Memory B cell (primary cell): ENCODE results near the gene AP1S3.
A peak's percentile ranks its signal among the peaks of the same experiment; 100 is the strongest.
"Not testable (repeated sequence)": the region's sequence is repeated elsewhere in the genome, so short reads cannot be mapped to it uniquely, and the experiment has no call there.

Experiments
- ATAC-seq: fragments of 150-1000 bp; cut with Tn5 transposase; 2 replicates; pipeline ENCODE4 v1.10.0; 2021; ENCODE audit warnings: low read depth, mild to moderate bottlenecking, moderate library complexity
- DNase-seq, 2 donors: peaks; one replicate each; pipeline ENCODE4 v3.0.0; 2022; ENCODE audit warnings: low spot score in 2 of 2
- H3K27ac Mint-ChIP-seq: one replicate; pipeline ENCODE4 v1.8.0; 2022; ENCODE audit warnings: mild to moderate bottlenecking, moderate library complexity, mixed read lengths
- H3K27me3 Mint-ChIP-seq: one replicate; pipeline ENCODE4 v1.8.0; 2022; ENCODE audit warnings: mixed read lengths
- H3K36me3 Mint-ChIP-seq: one replicate; pipeline ENCODE4 v1.8.0; 2022; ENCODE audit warnings: mild to moderate bottlenecking, mixed read lengths
- H3K4me1 Mint-ChIP-seq: one replicate; pipeline ENCODE4 v1.8.0; 2022; ENCODE audit warnings: mixed read lengths
- H3K4me3 Mint-ChIP-seq: one replicate; pipeline ENCODE4 v1.8.0; 2022; ENCODE audit warnings: mild to moderate bottlenecking, moderate library complexity, mixed read lengths
- H3K9me3 Mint-ChIP-seq: one replicate; pipeline ENCODE4 v1.8.0; 2022; ENCODE audit warnings: mixed read lengths

Gene AP1S3

DNA sequence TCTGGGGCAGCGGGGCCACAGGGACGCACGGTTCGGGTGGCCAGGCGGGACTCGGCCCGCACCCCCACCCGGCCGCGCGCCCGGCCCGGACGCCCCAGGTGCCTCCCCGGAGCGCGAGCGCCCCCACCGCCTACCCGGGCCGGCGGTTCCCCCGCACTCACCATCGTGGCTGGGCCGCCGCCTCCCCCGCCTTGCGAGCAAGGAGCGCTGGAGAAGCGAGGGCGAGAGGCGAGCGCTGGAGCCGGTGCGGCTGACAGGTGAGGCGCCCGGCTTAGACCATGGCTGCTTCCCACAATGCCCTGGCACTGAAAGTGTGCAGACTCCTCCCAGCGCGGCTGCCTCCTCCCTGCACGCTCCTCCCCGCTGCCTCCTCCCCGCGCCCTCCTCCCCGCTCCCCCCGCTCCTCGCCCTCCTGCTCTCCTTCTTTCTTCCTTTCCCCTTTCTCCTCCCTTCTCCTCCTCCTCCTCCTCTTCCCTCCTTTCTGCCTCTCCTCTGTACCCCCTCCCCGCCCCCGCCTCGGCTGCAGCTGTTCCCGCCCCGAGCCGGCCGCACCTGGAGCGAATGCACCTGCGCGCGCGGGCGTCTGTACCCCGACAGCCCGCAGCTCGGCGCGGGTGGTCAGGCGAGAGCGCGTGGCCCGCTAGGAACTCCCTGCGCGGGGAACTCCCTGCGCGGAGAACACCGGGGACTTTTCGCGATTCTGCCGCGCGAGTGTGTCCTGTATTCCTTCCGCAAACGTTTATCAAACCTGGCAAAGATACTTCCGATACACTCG is at the start of gene AP1S3:
Gene AP1S3 (minus strand): TSS at position 296 of the 775 bp plus-strand sequence. CDS start 132 bp downstream, at position 164.
- DNase-seq (peak; percentile 85 to 93), ATAC-seq (peak; percentile 63)
- Mint-ChIP-seq H3K27ac (peak within 1 kb of the TSS; percentile 98), H3K9me3 (no peaks in the 10 kb centered on the region), H3K27me3 (no peaks in the 10 kb centered on the region), H3K4me1 (peaks cover 32% of the 10 kb centered on the region), H3K36me3 (peaks cover 6% of the 10 kb centered on the region), H3K4me3 (peak within 1 kb of the TSS; percentile 95)

DNA sequence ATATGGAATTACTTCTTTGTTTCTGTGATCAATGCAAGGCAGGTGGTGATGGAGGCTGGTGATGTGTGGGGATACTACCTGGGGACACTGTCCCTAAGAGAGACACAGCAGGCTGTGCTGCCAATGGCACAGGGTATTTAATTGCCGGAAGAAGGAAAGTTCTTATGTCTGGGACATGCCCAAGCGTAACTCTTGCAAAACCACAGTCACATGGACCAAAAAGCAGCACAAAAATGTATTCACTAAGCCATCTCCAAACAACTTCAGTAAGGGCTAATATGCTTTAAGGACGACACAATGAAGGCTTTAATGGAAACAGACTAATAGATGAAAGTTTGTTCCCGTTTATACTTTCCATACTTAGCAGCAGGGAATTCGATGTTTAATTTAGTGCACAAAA is 49.7 kb upstream of the AP1S3 start:
- H3K9me3 Mint-ChIP-seq, result no peaks in the 10 kb centered on the region
- no peak for DNase-seq
- peak overlapping the region; percentile 18 for H3K27ac Mint-ChIP-seq
- no peak overlapping the region for H3K4me3 Mint-ChIP-seq
- peaks cover 15% of the 10 kb centered on the region for H3K4me1 Mint-ChIP-seq
- H3K27me3 Mint-ChIP-seq, result no peaks in the 10 kb centered on the region
- H3K36me3 Mint-ChIP-seq, result peaks cover 19% of the 10 kb centered on the region
- ATAC-seq, result no peak

DNA sequence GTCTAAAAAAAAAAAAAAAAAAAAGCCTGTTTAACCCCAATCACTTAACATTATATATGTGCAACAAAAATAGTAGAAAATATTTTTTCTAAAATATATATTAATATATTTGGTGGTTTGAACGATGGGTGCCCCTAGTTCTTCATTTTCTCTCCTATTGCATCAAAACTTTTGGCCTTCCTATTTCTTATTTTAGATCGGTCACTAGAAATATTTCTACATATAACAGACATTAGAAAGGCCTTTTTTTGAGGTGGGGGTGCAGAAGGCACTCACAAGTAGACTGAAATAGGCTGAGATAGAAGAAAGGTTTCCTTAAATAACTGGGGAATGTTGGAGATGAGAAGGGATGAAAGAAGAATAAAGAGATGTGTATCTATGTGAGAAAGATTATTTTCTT is 49.3 kb upstream of the AP1S3 start:
- H3K4me3 Mint-ChIP-seq, result no peak overlapping the region
- peaks cover 16% of the 10 kb centered on the region for H3K4me1 Mint-ChIP-seq
- peak overlapping the region; percentile 18 for H3K27ac Mint-ChIP-seq
- peaks cover 20% of the 10 kb centered on the region for H3K36me3 Mint-ChIP-seq
- no peak for DNase-seq
- H3K27me3 Mint-ChIP-seq, result no peaks in the 10 kb centered on the region
- no peak for ATAC-seq
- H3K9me3 Mint-ChIP-seq, result no peaks in the 10 kb centered on the region

DNA sequence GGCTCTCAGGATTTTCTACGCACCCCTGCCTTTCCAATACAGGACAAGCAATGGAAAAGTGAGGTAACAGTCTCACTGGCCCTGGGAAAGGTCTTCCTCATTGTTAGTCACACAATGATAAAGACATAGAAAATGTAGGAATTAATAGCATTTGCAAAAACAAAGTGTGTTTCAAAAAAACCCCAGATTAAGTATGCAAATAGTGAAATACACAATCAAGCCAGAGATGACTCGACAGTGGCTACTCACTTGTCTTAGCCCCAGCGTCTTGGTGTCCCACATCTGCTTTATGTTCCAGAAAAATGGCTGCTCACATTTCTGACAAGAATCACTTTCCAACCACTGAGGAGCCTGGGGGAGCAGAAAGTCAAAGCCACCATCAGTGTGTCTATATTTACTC is 47.0 kb upstream of the AP1S3 start:
- peak overlapping the region; percentile 81 for H3K27ac Mint-ChIP-seq
- H3K4me1 Mint-ChIP-seq, result peaks cover 12% of the 10 kb centered on the region
- no peak for DNase-seq
- no peaks in the 10 kb centered on the region for H3K9me3 Mint-ChIP-seq
- no peak overlapping the region for H3K4me3 Mint-ChIP-seq
- peaks cover 28% of the 10 kb centered on the region for H3K36me3 Mint-ChIP-seq
- ATAC-seq, result no peak
- no peaks in the 10 kb centered on the region for H3K27me3 Mint-ChIP-seq

DNA sequence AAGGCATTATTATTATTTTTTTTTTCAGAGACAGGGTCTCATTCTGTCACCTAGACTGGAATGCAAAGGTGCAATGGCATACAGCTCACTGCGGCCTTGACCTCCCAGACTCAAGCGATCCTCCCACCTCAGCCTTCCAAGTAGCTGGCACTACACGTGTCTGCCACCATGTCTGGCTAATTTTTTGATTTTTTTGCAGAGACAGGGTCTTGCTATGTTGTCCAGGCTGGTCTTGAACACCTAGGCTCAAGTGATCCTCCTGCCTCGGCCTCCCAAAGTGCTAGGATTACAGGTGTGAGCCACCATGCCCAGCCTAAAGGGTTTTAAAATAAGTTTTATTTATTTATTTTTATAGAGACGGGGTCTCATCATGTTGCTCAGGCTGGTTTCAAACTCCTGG is 45.3 kb upstream of the AP1S3 start:
- H3K4me3 Mint-ChIP-seq, result no peak overlapping the region

DNA sequence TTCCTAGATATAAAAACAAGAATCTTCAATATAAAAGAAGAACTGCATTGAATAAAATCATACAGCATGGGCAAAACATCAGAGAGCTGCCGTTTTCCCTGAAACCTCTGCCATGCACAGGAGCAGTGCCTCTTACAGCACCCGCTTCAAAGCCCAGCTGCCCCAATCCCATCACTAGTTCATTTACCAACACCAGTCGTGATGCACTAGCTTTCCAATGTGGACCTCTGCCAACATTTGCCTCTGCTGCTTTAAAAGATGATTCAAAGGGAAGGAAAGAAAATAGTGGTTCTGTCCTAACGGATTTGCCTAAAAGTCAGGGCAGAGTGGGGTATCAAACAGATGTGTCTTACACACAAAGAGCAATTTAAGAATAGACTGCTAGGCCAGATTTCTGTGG is 43.4 kb upstream of the AP1S3 start:
- Mint-ChIP-seq H3K27ac (peak overlapping the region; percentile 90), H3K4me1 (peaks cover 7% of the 10 kb centered on the region), H3K27me3 (no peaks in the 10 kb centered on the region), H3K36me3 (peaks cover 35% of the 10 kb centered on the region), H3K4me3 (no peak overlapping the region), H3K9me3 (no peaks in the 10 kb centered on the region)
- no peak for DNase-seq
- no peak for ATAC-seq

More for the DNA sequence above, 45.3 kb upstream of the AP1S3 start:
- no peak for ATAC-seq
- Mint-ChIP-seq H3K27me3 (no peaks in the 10 kb centered on the region), H3K27ac (peak overlapping the region; percentile 90), H3K36me3 (peaks cover 32% of the 10 kb centered on the region), H3K4me1 (peaks cover 12% of the 10 kb centered on the region), H3K9me3 (no peaks in the 10 kb centered on the region)
- DNase-seq, result no peak

DNA sequence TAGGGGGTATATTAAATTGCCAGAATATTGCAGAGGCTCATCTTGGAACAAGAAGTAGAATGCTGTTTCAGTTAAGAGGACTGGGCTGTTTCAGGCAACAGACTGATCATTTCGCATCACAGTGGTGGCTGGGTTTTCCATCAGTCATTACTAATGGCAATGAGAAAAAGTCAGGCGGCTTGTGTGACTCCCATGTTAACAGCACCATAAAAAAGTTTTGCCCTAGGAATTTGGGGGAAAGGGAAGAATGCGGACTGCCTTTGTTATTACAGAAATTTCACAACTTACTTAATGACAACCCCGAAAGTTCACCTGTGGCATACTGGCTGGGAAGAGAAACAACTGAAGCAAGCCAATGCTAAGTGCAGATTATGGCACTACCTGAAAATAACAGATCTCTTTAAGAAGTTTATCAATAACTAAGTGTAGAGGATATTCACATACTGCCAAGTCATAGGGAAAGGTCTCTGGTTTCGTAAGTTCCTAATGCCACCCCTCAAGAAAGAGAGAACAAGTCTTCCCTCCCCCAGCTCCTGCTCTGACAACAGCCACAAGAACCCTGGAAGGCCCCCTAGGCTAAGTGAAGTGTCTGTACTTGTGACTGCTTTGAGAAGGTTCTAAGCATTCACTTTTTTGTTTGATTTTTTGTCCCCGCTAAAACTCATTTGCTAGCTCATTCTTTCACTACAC is 40.5 kb upstream of the AP1S3 start:
- H3K4me1 Mint-ChIP-seq, result peaks cover 7% of the 10 kb centered on the region
- H3K27me3 Mint-ChIP-seq, result no peaks in the 10 kb centered on the region
- ATAC-seq, result no peak
- peak overlapping the region; percentile 78 for H3K27ac Mint-ChIP-seq
- DNase-seq, result no peak
- H3K4me3 Mint-ChIP-seq, result no peak overlapping the region
- H3K9me3 Mint-ChIP-seq, result no peaks in the 10 kb centered on the region
- H3K36me3 Mint-ChIP-seq, result peaks cover 40% of the 10 kb centered on the region

DNA sequence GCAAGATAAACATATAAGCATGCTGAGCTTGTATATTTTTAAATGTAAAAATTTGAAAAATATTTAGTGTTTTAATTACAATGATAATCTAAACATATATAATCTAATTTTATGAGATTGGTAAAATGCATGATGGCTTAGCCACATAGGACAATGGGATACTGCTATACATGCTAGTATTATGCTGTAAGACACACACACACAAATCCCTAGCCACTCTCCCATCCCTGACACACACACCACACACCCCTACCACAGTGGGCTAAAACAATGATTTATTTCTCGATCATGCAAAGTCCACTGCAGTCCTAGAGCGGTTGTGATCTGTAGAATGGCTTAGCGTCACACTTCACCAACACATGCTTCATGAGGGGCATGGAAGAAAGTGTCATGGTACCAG is 36.3 kb upstream of the AP1S3 start:
- DNase-seq (no peak), ATAC-seq (no peak)
- H3K27ac Mint-ChIP-seq, result no peak overlapping the region
- H3K4me1 Mint-ChIP-seq, result no peaks in the 10 kb centered on the region
- no peaks in the 10 kb centered on the region for H3K27me3 Mint-ChIP-seq
- H3K9me3 Mint-ChIP-seq, result no peaks in the 10 kb centered on the region
- no peak overlapping the region for H3K4me3 Mint-ChIP-seq
- peaks cover 42% of the 10 kb centered on the region for H3K36me3 Mint-ChIP-seq

DNA sequence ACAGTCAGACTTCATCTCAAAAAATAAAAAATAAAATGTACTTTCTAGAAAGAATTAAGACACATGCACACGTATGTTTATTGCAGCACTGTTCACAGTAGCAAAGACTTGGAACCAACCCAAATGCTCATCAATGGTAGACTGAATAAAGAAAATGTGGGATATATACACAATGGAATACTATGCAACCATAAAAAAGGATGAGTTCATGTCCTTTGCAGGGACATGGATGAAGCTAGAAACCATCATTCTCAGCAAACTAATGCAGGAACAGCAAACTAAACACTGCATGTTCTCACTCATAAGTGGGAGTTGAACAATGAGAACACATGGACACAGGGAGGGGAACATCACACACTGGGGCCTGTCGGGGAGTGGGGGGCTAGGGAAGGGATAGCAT is 35.4 kb upstream of the AP1S3 start:
- not testable (repeated sequence) for DNase-seq, H3K4me3 Mint-ChIP-seq, H3K9me3 Mint-ChIP-seq, ATAC-seq, H3K27me3 Mint-ChIP-seq, H3K4me1 Mint-ChIP-seq, H3K27ac Mint-ChIP-seq
- H3K36me3 Mint-ChIP-seq, result peaks cover 35% of the 10 kb centered on the region

DNA sequence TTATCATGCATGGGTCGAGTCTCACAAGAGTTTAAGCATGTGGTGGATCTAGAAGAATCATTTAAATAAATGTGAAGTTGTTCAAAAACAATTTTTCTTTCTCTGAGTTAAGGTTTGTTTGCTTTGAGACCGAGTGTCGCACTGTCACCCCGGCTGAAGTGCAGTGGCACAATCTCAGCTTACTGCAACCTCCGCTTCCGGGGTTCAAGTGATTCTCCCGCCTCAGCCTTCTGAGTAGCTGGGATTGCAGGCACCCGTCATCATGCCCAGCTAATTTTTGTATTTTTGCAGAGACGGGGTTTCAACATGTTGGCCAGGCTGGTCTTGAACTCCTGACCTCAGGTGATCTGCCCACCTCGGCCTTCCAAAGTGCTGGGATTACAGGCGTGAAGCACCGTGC is 34.3 kb upstream of the AP1S3 start:
- peaks cover 26% of the 10 kb centered on the region for H3K36me3 Mint-ChIP-seq
- H3K27ac Mint-ChIP-seq, H3K4me1 Mint-ChIP-seq, DNase-seq, H3K27me3 Mint-ChIP-seq, H3K9me3 Mint-ChIP-seq, ATAC-seq, H3K4me3 Mint-ChIP-seq: not testable (repeated sequence)

DNA sequence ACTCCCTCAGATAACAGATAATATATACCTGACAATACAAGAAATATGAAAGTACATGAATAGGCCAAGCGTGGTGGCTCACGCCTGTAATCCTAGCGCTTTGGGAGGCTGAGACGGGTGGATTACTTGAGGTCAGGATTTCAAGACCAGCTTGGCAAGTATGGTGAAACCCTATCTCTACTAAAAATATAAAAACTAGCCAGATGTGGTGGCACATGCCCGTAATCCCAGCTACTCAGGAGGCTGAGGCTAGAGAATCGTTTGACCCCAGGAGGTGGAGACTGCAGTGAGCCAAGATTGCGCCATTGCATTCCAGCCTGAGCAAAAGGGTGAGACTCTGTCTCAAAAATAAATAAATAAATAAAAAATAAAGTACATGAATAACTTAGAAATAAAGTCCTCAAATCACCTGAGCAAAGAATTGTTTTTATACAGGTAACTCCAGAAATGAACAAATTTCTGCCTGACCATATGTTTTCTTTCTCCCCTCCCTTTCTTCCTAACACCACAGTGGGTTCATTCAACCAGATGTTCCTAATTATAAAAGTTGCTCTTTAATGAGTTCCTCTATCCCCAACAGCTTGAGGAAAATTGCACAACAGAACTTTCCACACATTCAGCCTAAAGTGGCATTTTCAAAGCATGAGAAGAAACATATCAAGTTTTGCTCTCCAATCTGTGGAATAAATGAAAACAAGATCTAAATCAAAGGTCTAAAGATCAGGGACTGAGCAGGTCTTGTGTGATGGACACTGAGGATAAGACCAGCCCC is 33.6 kb upstream of the AP1S3 start:
- no peak overlapping the region for H3K4me3 Mint-ChIP-seq
- peaks cover 25% of the 10 kb centered on the region for H3K36me3 Mint-ChIP-seq
- no peaks in the 10 kb centered on the region for H3K9me3 Mint-ChIP-seq
- peaks cover 9% of the 10 kb centered on the region for H3K4me1 Mint-ChIP-seq
- H3K27ac Mint-ChIP-seq, result no peak overlapping the region
- no peaks in the 10 kb centered on the region for H3K27me3 Mint-ChIP-seq
- no peak for ATAC-seq
- no peak for DNase-seq

DNA sequence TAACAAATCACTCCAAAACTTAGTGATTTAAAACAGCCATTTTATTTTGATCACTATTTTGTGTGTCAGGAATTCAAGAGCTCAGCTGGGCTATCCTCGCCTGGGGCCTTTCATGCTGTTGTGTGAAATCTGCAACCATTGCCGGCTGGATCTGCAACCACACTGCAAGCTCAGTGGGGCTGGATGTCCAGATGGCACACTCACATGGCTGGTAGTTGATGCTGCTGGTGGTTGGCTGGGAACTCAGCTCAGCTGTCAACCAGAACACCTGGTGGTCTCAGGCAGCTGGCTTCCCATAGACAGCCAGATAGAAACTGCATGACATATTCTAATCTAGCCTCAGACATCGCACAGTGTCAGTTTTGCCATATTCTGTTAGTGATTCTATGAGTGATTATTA is 30.6 kb upstream of the AP1S3 start:
- DNase-seq (no peak), ATAC-seq (no peak)
- no peak overlapping the region for H3K27ac Mint-ChIP-seq
- peaks cover 23% of the 10 kb centered on the region for H3K4me1 Mint-ChIP-seq
- H3K27me3 Mint-ChIP-seq, result no peaks in the 10 kb centered on the region
- H3K9me3 Mint-ChIP-seq, result no peaks in the 10 kb centered on the region
- peaks cover 15% of the 10 kb centered on the region for H3K36me3 Mint-ChIP-seq
- no peak overlapping the region for H3K4me3 Mint-ChIP-seq

DNA sequence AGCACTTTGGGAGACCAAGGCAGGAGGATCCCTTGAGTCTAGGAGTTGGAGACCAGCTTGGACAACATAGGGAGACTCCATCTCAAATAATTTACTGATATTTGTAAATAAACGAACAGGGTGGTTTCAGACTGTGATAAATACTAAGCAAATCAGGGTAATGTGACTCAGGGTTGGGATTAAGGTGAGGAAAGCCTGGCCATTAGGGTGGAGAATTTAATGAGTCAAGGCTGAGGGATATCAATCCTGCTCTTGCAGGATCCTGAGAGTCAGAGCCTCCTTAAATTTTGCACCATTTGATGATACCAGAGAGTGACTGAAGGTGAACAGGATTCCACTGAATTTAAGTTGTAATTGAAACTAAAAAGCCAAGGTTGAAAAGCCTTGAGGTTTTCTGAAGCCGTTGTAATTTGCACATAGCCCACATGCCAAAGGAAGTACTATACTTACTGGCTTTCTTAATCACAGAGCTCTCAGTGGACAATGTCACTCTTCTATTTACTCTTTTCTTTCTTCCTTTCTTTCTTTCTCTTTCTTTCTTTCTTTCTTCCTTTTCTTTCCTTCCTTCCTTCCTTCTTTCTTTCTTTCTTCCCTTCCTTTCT is 28.6 kb upstream of the AP1S3 start:
- no peak for DNase-seq
- Mint-ChIP-seq H3K27ac (no peak overlapping the region), H3K4me1 (peaks cover 26% of the 10 kb centered on the region), H3K9me3 (no peaks in the 10 kb centered on the region), H3K36me3 (peaks cover 7% of the 10 kb centered on the region), H3K4me3 (no peak overlapping the region), H3K27me3 (no peaks in the 10 kb centered on the region)
- peak; percentile 53 for ATAC-seq

DNA sequence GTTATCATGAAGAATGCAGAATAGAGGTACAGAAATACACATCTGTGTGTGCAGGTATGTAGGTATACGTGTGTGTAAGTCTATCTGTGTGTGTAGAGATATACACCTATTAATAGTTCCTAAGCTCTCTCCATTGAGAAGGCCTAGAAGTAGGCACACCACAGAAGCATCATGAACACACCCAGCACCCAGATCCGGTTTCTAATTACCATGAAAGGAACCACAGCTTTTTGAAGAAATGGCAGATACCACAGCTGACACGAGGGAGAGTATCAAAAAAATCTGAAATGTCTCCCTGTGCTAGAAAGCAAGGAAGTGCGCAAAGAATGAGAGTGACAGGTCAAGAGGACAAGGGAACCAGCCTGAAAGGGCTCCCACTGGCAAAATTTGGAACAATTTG is 27.7 kb upstream of the AP1S3 start:
- Mint-ChIP-seq H3K9me3 (no peaks in the 10 kb centered on the region), H3K4me3 (peak overlapping the region; percentile 47), H3K27me3 (no peaks in the 10 kb centered on the region), H3K4me1 (peaks cover 28% of the 10 kb centered on the region), H3K27ac (peak overlapping the region; percentile 85), H3K36me3 (peaks cover 3% of the 10 kb centered on the region)
- ATAC-seq, result peak; percentile 81
- no peak for DNase-seq
